Amniotic epithelial cell (primary cell): Measurements from ENCODE around the gene SERPINA3.
"Not testable (repeated sequence)": the region's sequence is repeated elsewhere in the genome, so short reads cannot be mapped to it uniquely, and the experiment has no call there.

ENCODE experiments used
- DNase-seq: peaks from one replicate; pipeline ENCODE4 v3.0.0-alpha.2; 2010; ENCODE audit warnings: low read depth

The SERPINA3 gene

DNA sequence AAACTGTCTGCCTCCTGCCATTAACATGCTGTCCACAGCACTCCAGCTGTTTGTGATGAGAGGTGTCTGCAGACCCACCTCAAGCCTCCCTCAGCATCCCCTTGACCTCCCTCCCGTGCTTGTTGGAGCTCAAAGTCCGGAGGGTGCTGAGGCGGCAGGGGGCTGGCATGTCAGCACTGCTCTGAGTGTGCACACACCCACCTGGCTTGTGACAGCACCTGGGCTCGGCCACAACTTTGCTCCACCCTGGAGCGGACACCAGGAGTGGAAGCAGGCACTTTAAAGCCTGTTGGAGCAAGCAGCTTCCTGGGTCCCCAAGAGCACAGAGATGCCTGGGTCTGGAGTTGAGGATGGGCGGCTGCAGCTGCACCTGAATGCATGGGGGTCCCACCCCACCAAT is 20.9 kb downstream of the SERPINA3 start:
- no peak for DNase-seq

DNA sequence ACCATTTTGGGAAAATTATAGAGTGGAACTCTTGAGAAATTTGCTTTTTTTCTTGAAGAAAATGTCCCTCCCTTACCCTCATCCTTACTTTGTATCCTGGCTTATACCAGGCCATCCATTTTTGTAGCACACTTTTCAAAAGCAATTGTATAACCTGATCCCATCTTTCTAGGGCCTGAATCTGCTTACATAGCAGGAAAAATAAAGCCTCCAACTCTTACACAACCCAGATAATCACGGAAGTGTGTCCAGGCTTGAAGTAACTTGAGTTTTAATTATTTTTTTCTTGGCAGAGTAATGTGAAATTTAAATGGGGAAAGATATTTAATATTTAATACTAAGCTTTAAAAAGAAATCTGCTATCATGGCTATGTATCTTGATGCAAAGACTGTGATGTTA is 23.0 kb downstream of the SERPINA3 start:
- DNase-seq: no peak

DNA sequence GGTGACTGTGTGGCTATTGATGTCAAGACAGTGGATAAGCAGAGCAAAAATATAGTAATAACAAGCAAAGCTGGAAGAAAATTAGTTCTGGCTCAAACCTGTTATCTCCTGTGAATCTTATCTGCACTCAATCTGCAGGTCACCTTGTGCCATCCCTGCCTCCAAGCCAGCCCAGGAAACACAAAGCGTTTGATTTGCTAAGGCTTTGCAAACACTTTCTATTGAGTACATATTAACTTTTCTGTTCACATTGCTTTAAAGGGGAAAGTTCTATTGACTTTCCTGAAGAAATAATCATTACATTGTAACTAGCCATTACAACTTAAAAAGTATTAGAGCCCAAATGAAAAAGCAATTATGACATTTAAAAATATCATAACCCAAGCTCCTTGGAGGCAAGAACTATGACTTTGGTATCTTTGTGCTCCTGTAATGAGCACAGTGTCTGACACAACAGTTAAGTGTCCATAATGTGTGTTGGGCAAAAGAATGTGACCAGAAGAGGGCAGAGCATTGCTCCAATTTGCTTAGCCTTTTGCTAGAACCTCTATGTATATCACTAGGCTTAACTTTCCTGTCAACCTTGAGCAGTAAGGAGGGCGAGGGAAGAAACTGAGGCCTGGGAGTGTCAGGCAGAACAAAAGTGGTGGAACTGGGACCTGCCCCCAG is 24.7 kb downstream of the SERPINA3 start:
- DNase-seq: peak; percentile 8

DNA sequence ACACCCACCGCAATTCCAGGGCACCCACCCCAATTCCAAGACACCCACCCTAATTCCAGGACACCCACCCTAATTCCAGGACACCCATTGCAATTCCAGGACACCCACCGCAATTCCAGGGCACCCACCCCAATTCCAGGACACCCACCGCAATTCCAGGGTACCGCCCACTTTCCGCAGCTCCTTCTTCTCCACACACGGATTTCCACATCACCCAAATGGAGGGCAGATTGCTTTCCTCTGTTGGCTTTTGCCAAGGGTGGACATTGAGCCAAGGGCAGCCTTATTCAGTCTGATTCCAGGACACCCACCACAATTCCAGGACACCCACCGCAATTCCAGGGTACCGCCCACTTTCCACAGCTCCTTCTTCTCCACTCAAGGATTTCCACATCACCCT is 25.6 kb downstream of the SERPINA3 start:
- not testable (repeated sequence) for DNase-seq

DNA sequence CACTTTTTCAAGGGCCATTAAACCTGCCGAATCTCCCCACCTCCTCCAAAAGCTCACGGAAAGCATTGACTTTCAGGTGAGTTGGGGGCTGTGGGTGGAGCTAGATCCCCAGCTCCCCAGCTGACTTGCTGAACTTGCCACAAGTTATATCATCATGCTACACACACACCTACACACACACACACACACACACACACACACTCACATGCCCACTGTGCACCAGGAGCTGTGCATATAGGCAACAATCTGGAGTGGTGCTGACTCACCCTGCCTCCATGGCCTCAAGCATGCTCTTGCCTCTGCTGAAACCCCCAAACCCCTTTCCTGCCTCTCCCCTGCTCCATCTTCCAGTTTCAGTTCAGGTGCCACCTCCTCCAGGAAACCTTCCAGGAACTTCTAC is 26.1 kb downstream of the SERPINA3 start:
- peak; percentile 10 for DNase-seq

DNA sequence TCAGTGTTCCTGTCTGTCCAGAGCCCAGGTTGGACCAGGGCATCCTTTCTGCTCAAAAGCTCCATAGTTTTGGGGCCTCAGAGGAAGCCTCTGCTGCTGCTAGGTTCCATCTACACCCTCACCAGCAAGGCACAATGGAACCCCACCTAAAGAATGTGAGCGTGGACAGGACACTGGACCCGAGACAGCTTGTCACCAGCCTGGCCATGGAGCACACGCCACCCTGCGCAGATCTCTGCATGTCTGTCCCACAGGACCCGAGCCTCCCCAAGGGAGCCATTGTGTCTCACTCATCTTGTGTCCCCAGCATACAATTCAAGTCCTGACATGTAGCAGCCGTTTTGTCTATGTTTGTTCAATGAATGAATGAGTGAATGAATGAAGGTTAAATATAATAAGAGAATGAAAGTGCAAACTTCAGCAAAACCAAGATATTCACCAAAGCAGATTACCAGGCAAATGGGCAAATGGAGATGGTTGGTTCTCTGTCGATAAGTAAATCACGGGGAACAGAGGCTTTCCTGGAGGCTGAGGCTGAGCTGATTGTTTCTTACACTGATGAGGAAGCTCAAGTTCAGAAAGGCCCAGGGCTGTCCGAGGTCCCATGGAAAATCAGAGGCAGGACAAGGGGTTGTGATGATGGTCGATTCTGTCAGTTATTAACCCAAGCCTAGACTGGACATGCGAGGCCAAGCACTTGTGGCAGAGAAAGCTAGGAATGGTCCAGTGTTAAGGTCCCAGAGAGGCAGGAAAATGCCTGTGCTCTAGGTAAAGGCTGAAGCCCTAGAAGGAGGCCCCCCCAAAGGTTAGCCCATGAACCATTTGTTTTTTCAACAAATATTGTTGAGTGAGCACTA is 27.0 kb downstream of the SERPINA3 start:
- no peak for DNase-seq

DNA sequence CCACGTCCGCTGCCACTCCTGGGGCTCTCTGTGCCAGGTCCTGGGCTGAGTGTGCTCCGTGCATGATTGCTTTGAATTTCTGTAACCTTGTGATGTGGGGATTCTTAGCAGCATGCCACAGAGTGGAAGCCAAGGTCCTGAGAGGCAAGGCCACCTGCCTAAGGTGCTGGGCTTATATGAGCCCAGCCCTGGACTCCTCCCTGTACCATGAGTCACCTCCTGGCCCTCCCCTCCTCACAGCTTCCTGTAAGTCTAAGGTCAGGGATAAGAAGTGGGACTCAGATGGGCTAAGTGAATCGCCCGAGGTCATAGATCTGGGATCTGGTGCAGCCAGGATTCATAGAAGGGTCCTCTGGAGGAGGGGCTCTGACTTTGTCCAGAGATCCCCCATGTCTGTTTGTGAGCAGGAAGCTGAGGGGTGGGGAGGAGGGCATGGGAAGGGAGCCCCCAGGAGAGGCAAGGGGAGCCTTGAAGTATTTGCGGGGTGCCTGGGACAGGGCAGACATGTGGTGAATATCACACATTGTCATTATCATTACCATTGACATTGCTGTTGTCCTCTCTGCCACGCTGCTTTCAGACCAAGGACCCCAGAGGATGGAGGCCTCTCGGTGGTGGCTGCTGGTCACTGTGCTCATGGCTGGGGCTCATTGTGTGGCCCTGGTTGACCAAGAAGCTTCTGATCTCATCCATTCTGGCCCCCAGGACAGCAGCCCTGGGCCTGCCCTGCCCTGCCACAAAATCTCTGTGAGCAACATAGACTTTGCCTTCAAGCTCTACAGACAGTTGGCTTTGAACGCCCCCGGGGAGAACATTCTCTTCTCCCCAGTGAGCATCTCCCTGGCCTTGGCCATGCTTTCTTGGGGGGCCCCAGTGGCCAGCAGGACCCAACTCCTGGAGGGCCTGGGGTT is 28.8 kb downstream of the SERPINA3 start:
- DNase-seq: no peak

DNA sequence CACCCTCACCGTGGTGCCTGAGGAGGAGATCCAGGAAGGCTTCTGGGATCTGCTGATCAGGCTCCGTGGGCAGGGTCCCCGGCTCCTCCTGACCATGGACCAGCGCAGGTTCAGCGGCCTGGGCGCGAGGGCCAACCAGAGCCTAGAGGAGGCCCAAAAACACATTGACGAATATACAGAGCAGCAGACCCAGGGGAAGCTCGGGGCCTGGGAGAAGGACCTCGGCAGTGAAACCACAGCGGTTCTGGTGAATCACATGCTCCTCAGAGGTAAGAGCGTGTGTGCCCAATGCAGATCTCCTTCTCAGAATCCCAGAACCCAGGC is 29.4 kb downstream of the SERPINA3 start:
- DNase-seq: no peak

DNA sequence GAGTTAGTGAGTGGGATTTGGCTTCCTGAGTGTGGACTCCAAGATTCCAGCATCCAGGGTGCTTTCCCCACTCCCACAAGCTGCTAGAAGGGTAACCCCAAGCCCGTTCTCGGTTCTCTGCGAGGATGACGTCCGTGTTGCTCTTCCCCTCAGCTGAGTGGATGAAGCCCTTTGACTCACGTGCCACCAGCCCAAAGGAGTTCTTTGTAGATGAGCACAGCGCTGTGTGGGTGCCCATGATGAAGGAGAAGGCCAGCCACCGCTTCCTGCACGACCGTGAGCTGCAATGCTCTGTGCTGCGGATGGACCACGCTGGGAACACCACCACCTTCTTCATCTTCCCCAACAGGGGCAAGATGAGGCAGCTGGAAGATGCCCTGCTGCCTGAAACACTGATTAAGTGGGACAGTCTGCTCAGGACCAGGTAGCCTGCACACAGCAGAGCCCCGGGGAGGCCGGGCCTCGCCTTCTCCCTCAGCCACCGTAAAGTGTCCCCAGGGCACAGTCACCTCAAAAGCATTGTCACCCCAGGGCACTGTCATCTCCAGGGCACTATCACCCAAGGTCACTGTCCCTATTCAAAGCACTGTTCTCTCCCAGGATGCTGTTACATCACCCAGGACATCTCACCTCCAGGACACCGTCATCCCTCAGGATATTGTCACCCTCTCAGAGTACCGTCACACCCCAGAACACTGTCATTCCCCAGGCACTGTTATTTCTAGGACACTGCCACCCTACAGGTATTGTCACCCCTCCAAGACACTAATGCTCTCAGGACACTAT is 31.3 kb downstream of the SERPINA3 start:
- DNase-seq: no peak

DNA sequence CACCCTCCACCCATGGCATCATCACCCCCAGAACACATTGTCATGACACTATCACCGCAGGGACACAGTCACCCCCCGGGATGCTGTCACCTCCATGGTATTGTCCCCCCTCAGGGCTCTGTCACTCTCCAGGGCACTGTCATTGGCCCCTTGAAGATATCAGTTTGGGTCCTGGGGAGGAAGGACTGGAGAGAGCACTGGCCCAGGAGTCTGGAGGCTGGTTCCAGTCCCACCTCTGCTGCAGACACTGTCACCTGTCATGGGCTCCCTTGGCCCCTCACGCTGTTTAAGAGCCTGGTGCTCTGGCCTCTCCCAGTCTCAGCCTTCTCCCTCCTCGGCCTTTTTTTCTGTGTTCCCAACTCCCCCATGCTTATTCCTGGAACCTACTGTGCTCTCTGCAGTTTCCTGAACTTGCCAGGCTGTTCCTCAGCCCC is 31.9 kb downstream of the SERPINA3 start:
- DNase-seq: no peak

DNA sequence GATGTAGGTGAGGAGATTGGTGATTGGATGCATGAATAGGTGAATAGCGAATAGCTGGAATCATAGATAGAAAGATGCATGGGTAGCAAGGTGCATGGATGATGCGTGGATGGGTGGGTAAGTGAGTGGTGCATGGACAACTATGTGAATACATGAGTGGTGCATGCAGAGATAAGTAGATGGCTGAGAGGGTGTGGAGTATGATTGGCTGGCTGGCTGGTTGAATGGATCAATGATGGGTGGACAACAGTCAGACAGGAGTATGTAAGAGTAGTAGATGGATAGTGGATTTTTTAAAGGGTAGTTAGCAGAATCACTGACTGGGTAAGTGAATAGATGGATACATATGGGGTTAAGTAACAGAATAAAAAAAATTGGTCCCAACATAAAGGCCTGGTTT is 33.9 kb downstream of the SERPINA3 start:
- DNase-seq: no peak

DNA sequence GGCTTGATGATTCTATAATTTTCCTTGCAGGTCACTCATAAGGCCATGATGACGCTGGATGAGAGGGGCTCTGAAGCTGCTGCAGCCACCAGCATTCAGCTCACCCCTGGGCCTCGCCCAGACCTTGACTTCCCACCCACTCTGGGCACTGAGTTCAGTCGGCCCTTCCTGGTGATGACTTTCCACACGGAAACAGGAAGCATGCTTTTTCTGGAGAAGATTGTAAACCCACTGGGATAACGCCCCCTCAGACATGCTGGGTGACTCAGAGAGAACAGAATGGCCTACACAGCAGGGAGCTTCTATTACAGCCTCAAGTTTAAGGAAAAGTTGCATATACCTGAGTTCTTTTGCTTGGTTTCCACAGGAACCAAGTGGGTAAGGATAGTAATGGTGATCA is 34.3 kb downstream of the SERPINA3 start:
- peak; percentile 49 for DNase-seq

DNA sequence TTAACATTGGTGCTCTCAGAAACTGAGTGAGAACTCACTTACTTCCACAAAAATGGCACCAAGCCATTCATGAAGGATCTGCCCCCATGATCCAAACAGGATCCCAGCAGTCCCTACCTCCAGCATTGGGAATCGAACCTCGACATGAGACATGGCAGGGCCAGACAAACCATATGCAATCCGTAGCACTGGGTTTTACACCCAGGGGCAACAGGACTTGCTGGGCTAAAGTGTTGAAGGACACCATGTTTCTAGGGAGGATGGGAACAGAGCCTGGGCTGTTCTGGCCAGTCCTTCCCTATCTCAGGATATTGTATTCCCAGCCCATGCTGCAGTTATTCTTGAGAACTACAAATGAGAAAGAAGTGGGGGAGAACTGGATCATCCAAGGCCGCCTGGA is 36.6 kb downstream of the SERPINA3 start:
- DNase-seq: no peak

DNA sequence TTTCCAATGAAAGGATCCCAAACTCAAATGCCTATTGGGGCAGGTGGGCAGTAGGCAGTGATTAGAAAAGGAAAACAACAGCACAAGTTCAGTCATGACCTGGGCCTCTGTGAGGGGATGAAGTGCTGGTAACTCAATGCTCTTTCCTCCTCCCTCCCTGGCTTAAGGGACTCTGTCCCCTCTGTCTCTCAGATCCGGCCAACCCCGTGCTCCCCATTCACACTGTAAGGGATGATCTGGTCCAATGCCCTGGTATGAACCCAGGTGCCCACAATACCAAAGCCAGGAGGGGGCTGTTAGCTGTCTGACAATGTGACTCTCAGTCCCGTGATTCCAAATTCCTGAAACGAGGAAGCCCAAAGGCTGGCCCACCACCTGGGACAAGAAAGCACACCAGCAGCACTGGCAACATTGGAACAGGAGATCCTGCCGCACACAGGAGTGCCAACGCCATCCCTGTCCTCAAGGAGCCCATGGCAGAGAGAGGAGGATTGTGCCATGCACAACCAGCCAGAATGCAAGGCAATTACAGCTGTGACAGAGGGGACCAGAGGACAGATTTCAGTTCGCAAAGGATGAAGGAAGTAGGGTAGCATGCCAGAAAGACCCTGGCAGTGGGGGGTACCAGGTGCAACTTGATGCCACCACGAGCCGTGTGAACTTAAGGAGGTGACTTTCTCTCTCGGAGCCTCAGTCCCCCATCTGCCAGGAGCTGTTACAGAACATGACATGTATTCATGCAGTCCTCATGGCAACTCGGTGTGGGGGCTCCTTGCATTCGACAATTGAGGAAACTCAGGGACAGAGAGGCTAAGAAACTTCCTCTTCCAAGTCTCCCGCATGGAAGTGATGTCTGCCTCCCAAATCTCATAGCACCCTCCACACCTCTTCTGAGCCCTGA is 37.6 kb downstream of the SERPINA3 start:
- DNase-seq: no peak

DNA sequence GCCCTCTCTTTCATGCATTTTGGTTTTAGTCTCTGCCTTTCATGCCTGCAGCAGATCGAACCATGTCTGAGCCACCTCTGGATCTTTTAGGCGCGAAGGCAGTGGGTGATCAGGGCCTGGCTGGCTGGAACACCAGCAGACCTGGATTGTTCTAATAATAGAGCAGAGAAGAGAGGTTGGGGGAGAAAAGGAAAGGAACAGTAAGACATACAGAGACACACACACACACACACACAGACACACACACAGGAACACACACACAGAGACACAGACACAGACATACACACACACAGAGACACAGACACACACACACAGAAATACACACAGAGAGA is 38.2 kb downstream of the SERPINA3 start:
- no peak for DNase-seq

DNA sequence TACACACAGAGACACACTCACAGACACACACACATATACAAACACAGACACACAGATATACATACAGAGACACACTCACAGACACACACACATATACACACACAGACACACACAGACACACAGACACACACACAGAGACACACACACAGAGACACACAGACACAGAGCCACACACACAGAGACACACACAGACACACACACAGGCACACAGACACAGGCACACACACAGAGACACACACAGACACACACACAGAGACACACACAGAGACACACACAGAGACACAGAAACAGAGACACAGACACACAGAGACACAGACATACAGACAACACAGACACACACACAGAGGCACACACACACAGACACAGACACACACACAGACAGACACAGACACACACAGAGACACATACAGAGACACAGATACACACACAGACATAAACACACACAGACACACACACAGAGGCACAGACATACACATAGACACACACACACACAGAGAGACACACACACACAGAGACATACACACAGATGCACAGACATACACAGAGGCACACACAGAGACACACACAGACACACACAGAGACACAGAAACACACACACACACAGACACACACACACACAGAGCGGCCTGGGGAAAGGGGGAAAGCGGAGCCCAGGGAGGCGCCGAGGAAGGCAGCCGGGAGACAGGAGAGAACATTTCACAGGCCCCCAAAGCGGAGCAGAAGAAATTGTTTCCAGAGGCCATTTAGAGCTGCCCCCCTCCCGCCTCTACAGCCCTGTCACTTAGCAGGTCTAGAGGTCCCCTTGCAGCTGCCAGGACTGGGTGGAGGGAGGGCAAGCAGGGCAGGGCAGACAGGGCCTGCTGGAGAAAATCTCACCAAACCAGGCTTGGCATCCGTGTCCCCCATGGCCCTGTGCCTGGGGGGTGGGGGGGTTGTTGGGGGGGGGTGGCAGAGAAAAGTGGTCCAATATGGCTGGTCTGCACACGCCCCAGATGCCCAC is 38.9 kb downstream of the SERPINA3 start:
- DNase-seq: no peak

DNA sequence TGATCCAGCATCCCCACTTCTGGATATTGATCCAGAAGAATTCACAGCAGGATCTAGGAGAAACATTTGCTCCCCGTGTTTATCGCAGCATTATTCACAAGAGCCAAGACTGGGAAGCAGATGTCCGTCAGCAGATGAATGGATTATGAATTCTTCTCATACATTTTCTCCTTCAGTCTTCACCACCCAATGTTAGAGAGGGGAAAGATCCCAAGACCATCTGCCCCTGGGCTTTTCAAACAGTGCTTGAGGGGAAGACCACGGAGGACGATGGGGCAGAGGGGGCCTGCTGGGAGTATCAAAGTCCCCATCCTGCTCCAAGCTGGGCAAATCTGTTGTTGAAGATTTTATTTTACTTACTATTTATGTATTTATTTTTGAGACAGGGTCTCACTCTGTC is 41.1 kb downstream of the SERPINA3 start:
- DNase-seq: no peak

DNA sequence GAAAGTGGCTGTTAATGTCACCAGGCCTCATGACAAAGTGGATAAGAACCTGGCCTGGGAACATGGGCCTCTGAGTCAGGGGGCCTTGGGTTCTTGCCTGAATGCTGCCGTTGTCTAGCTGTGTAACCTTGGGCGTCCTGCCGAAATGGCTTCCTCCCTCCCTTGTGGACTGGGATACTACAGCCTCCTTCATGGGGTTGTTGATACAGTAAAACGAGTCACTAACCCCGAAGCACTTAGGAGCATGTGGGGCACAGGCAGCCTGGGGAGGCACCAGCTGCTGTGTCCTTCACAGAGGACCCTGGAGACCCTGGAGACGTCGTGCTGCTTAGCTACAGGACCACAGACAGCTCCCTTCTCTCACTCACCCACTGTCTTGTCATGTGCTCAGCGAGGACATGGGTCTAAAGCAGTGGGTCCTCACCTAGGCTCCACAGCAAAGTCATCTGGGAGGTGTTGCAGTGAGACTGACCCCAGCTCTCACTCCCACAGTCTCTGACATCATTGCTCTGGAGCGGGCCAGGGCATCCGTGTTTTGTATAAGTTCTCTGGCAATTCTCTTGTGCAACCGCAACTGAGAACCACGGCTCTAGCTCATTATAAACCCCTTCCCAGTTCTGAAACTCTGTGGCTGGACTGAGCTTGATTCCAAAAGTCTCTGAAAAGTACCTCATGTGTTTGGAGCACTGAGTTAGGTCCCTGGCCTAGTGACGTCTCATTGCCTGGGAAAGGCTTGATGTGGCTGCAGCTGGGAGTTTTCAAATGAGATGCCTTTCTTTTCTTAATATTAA is 42.1 kb downstream of the SERPINA3 start:
- DNase-seq: no peak

DNA sequence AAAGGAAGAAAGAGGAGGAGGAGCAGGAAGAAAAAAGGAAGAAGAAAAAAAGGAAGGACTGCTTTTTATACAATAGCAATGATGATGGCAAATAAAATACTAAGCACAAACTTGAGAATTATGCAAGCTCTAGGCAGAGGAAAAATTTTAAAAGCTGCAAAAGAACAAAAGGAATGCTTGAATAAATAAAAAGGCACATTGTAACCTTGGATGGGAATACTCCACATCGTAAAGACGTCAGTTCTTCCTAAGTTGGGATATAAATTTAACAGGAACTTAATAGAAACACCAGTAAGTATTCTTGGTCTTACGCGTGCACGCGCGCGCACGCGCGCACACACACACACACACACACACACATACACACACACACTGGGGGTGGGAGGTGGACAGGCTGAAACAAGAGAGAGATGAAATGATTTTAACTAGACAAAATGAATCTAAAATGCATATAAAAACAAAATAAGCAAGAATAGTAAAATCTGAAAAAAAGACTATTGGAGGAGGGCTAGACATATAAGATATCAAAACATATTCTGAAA is 43.0 kb downstream of the SERPINA3 start:
- DNase-seq: no peak
